Right lobe of liver (tissue), 6 donors: ENCODE results near the gene DICER1. TPM values are rescaled to one million over a fixed set of nuclear protein-coding genes. Genes with fewer than 3 reads are reported as not detected.

Source experiments
- ATAC-seq, 4 donors: fragments of 200-7000 bp; cut with Tn5 transposase; one replicate each; pipeline ENCODE4 v1.9.1; 2020; ENCODE audit warnings: mild to moderate bottlenecking in 4 of 4, moderate library complexity in 4 of 4
- DNase-seq, 3 donors: peaks; one replicate each; pipeline ENCODE4 v3.0.0-alpha.2; 2020
- H3K27ac ChIP-seq, 3 donors: fragments of 200-600 bp; one replicate each; pipeline ENCODE4 v1.8.0; 2022
- H3K27me3 ChIP-seq, 2 donors: fragments of 200-600 bp; one replicate each; pipeline ENCODE4 v1.8.0; 2022
- H3K36me3 ChIP-seq, 4 donors: fragments of 200-600 bp; sonication (generic) in 1 of 4; one replicate each; pipeline versions ENCODE4 v1.5.1 to v1.8.0; 2017 to 2022; ENCODE audit warnings: control low read depth in 1 of 4
- H3K4me1 ChIP-seq, 4 donors: fragments of 200-600 bp; sonication (generic) in 1 of 4; one replicate each; pipeline versions ENCODE4 v1.5.1 to v1.8.0; 2017 to 2022; ENCODE audit warnings: control low read depth in 1 of 4
- H3K4me3 ChIP-seq, 3 donors: fragments of 200-600 bp; one replicate each; pipeline ENCODE4 v1.8.0; 2022
- H3K9me3 ChIP-seq, 4 donors: fragments of 200-600 bp; sonication (generic) in 1 of 4; one replicate each; pipeline versions ENCODE4 v1.5.1 to v1.8.0; 2017 to 2022; ENCODE audit warnings: control low read depth in 1 of 4
- POLR2A ChIP-seq: fragments of 450-650 bp; IDR thresholded peaks from one replicate; pipeline ENCODE4 v1.6.1; 2017; ENCODE audit warnings: antibody characterized with exemption, mild to moderate bottlenecking
- WGBS: methylation state at CpG from one replicate; pipeline ENCODE4 v1.1.6; 2018; ENCODE audit warnings: low coverage, low lambda C conversion rate; ENCODE audit not compliant: insufficient coverage; ENCODE audit errors: missing lambda C conversion rate; 5-methylcytosine and 5-hydroxymethylcytosine counted together
- intact Hi-C, 2 donors: fragments of 100-400 bp; cut with DNase I; formaldehyde crosslinking; loops; one replicate each; pipeline versions ENCODE4 v1.11.2 to v1.14.1; 2022
- total RNA-seq, 6 experiments: library from RNA; depleted of rRNA in 2 of 6; stranded (reverse); fragments of >200 nt in 2 of 6; fragmentation: NEBNext Ultra II Directional in 3 of 6; extraction: Animal tissue kit (Norgen Biotek cat#: 25700) in 3 of 6; gene quantifications; one replicate each; pipeline versions ENCODE4 v1.1.0 to v1.2.4, GENCODE V29; 2016 to 2023
- TF ChIP-seq, protein P1 (sequence below), 4 donors: fragments of 200-600 bp in 3 of 4; fragments of 450-650 bp in 1 of 4; IDR thresholded peaks; one replicate each; pipeline versions ENCODE4 v1.5.1 to v1.8.0; 2016 to 2022; ENCODE audit warnings: antibody characterized with exemption in 4 of 4, mild to moderate bottlenecking in 2 of 4
- donor health status: DM: no; HTN: yes; CAD: no.
- donor health status: DM: no; HTN: no; CAD: no.
- donor health status: DM: no; HTN: no; CAD: no.
- donor health status: DM: no; HTN: yes; CAD: no.
- donor health status: DM: no; HTN: yes; CAD: no.

The DICER1 gene
- total RNA-seq, 6 experiments from 2014 or later = 27.6 to 47.9 (median 30.3) TPM

DNA sequence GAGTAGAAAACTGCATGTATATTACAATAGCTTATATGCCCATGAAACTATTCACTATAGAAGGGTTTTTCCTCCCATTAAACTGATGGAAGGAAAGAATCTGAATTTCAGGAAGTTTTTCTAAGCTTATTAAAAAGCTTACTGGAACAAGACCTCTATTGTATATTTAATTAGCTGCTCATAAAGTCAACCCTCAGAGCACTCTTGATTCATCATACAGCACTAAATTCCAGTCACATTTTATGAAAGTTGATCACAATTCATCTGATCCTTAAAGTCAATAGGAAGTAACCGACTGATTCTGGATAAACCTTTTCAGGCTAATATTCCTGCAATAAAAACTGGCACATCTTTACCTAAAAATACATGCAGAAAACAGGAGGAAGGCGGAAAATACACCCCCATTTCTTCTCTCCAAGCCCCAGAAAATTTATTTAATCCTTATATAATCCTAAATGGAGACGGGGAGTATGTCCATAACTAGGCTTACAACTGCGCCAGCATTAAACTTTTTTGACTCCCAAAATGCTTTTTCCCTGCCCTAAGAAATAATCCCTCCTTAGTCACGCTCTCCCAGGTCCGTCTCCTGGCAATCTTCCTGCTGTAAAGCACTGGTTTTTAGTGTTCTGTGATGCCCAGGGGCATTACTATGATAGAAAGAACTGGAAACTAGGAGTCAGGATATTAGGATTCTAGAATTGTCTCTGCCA lies 35.3 kb downstream of the DICER1 start:
- ATAC-seq (no peak), DNase-seq (no peak)
- TF ChIP-seq, protein P1, sequence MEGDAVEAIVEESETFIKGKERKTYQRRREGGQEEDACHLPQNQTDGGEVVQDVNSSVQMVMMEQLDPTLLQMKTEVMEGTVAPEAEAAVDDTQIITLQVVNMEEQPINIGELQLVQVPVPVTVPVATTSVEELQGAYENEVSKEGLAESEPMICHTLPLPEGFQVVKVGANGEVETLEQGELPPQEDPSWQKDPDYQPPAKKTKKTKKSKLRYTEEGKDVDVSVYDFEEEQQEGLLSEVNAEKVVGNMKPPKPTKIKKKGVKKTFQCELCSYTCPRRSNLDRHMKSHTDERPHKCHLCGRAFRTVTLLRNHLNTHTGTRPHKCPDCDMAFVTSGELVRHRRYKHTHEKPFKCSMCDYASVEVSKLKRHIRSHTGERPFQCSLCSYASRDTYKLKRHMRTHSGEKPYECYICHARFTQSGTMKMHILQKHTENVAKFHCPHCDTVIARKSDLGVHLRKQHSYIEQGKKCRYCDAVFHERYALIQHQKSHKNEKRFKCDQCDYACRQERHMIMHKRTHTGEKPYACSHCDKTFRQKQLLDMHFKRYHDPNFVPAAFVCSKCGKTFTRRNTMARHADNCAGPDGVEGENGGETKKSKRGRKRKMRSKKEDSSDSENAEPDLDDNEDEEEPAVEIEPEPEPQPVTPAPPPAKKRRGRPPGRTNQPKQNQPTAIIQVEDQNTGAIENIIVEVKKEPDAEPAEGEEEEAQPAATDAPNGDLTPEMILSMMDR (IDR thresholded peaks at IDR 0.05) = no peak
- no peak for TF ChIP-seq POLR2A
- 95% methylated on average over 6 of the region's 6 CpGs for WGBS
- H3K4me3 ChIP-seq = no peak overlapping the region
- H3K27ac ChIP-seq = no peak overlapping the region
- H3K9me3 ChIP-seq = no peaks in the 10 kb centered on the region
- H3K4me1 ChIP-seq = peaks cover 0 to 2% (median 0%) of the 10 kb centered on the region in 4 donors
- H3K36me3 ChIP-seq = peaks cover 6 to 14% (median 11%) of the 10 kb centered on the region in 4 donors
- no peaks in the 10 kb centered on the region for H3K27me3 ChIP-seq
- intact Hi-C loops = no loop called here

DNA sequence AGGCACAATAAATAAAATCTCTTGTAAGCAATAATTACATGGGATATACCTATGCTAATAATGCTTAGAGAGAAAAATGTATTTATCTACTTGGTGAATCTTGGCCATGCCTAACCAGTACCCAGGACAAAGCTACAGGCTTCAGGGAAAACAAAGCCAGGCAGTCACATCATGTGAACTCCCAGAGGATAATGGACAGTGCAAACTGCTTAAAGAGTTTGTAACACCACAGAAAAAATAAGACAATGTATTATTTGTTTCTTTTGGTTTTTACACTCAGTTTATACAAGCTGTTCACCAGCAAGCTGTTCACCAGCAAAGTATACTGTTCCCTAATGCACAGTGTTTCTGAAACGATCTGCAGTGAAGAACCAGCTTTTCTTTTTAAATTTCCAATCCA lies 38.0 kb downstream of the DICER1 start:
- TF ChIP-seq, protein P1 (IDR thresholded peaks at IDR 0.05) = no peak
- no peak for TF ChIP-seq POLR2A
- Histone ChIP-seq H3K4me1 (no peaks in the 10 kb centered on the region), H3K9me3 (no peaks in the 10 kb centered on the region), H3K36me3 (peaks cover under 1 to 25% (median 9%) of the 10 kb centered on the region in 4 donors), H3K27ac (no peak overlapping the region), H3K4me3 (no peak overlapping the region), H3K27me3 (no peaks in the 10 kb centered on the region)
- intact Hi-C loops = no loop called here
- WGBS = 94% methylated on average over 1 of the region's 1 CpG
- ATAC-seq (no peak), DNase-seq (no peak)

DNA sequence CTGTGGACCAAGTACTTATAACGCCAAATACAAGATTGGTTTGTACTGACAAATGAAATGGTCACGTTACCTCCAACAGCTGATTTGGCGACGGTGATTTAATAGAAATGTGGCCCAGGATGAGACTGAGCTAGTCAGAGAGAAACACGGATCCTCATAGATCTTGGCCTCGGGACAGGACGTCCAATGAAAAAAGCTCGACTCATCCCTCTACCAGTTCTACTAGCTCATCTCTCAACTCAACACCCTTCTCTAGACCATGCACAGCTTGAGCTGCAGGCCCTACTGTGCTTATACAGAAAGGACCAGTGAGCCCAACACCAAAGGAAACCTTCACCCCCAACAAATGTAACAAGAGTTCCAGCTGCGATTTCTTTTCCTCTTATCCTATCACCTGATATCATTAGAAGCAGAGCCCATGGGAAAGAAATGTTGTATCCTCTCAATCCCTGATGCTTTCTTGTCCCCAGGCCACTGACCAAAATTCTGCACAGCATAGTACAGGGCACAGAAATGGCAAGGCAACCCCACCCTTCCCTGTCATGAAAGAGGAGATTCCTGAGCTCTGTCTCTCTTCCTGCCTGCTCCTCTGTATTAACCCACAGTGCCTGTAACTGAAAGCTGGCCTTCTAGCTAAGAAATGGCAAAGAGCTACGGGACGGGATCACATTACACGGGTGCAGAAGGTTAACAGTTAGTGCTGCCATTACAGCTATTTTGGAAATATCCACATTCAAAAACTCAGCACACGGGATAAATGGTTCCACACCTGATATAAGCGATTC lies 39.2 kb downstream of the DICER1 start:
- Histone ChIP-seq H3K27me3 (no peaks in the 10 kb centered on the region), H3K9me3 (no peaks in the 10 kb centered on the region), H3K36me3 (peaks cover 0 to 22% (median 5%) of the 10 kb centered on the region in 4 donors), H3K27ac (no peak overlapping the region), H3K4me3 (no peak overlapping the region), H3K4me1 (no peaks in the 10 kb centered on the region)
- no peak for DNase-seq
- intact Hi-C loops = no loop called here
- no peak for TF ChIP-seq POLR2A
- TF ChIP-seq, protein P1 (IDR thresholded peaks at IDR 0.05) = no peak
- 86% methylated on average over 11 of the region's 14 CpGs for WGBS
- ATAC-seq = no peak

DNA sequence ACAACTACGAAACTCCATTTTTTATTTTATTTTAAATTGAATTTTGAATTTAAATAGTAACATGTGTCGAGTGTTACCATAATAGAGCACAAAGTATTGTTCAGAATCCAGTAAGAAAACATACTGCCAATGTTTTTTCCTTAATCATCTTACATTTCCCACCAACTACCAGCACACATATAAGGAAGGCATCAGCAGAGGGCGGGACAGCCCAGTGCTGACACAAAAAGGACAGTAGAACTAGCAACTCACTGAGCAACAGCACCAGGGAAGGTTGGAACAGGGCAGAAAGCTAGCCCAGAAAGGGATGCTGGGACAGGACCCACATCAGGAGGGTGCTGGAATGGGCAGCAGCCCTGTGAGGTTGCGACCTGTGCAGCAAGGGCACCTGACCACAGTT lies 43.9 kb downstream of the DICER1 start:
- Histone ChIP-seq H3K4me3 (no peak overlapping the region), H3K27ac (no peak overlapping the region), H3K27me3 (no peaks in the 10 kb centered on the region), H3K4me1 (no peaks in the 10 kb centered on the region), H3K36me3 (peaks cover 0 to 63% (median 15%) of the 10 kb centered on the region in 4 donors), H3K9me3 (no peaks in the 10 kb centered on the region)
- intact Hi-C loops = no loop called here
- WGBS = 98% methylated on average over 4 of the region's 4 CpGs
- ATAC-seq (no peak), DNase-seq (no peak)
- no peak for TF ChIP-seq POLR2A
- TF ChIP-seq, protein P1 (IDR thresholded peaks at IDR 0.05) = no peak
